DMS53 treated with DMSO at 0.1 percent for 48 hours (cell line): ENCODE measurements around the gene SORBS2.
"Not testable (repeated sequence)": the region's sequence is repeated elsewhere in the genome, so short reads cannot be mapped to it uniquely, and the experiment has no call there.

Source experiments
- DNase-seq: peaks from one replicate; lab custom pipeline; 2025; ENCODE audit not compliant: unreplicated experiment; lab: John Stamatoyannopoulos, UW

SORBS2 gene

GRCh38 chr4:185717377-185717741 is 94.6 kb downstream of the SORBS2 start:
- no peak for DNase-seq

GRCh38 chr4:185716577-185717376 is 95.2 kb downstream of the SORBS2 start:
- DNase-seq, result peak; percentile 57

DNA sequence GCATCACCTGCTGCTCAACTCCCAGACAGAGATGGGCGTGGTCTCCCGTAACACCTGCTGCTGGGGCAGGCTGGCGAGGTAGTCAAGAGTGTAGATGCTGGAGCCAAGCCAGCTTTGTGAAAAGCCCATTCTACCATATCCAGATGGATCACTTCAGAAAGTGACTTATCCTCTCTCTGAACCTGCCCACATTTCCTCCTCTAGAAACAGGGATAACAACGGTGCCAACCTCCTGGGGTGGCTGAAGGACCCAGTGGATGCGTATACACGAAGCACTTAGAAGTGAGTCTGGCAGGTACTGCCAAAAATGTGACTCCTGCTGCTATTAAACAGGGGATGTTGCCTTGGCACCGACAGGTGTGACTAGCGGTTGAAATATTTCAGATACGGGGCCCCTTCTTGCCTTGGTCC is 95.8 kb downstream of the SORBS2 start:
- DNase-seq, result peak; percentile 86

DNA sequence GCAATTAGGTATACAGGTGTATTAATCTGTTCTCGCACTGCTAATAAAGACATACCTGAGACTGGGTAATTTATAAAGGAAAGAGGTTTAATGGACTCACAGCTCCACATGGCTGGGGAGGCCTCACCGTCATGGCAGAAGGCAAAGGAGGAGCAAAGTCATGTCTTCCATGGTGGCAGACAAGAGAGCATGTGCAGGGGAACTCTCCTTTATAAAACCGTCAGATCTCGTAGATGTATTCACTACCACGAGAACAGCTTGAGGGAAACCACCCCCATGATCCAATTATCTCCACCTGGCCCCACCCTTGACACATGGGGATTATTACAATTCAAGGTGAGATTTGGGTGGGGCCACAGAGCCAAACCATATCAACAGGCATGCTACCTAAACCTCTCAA is 97.5 kb downstream of the SORBS2 start:
- not testable (repeated sequence) for DNase-seq

- peak; percentile 37 for DNase-seq
These were observed 98.3 kb downstream of the SORBS2 start for GRCh38 chr4:185713731-185714130.

GRCh38 chr4:185713272-185713671 is 98.7 kb downstream of the SORBS2 start:
- no peak for DNase-seq

DNA sequence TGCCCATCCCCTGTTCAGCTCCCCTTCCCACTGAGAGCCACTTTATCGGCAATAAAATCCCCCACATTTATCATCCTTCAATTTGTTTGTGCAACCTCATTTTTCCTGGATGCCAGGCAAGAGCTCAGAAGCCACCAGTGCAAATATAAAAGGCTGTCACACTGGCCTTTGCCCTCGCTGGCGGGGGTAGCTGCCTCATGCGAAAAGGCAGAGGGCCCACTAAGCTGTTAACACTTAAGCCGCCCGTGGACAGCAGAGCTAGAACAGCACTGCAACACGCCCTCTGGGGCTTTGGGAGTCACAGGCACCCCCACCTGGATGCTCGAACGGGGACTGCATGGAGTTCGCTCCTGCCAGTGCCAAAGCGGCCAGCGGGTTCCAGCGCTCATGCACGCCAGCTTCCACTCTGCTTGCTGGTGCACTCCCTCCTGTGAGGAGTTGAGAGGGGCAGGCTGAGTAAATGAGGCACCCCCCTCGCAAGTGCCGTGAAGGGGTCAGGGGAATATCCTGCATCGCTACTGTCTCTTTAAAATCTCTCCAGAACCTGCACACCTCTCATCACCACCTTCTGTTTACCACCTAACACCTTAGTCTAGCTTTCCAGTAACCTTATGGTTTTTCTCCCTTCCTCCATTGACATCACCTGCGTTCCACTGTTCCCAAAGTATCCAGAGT is 99.5 kb downstream of the SORBS2 start:
- no peak for DNase-seq

- DNase-seq, result no peak
These were observed 100.3 kb downstream of the SORBS2 start for GRCh38 chr4:185711726-185712125.

DNA sequence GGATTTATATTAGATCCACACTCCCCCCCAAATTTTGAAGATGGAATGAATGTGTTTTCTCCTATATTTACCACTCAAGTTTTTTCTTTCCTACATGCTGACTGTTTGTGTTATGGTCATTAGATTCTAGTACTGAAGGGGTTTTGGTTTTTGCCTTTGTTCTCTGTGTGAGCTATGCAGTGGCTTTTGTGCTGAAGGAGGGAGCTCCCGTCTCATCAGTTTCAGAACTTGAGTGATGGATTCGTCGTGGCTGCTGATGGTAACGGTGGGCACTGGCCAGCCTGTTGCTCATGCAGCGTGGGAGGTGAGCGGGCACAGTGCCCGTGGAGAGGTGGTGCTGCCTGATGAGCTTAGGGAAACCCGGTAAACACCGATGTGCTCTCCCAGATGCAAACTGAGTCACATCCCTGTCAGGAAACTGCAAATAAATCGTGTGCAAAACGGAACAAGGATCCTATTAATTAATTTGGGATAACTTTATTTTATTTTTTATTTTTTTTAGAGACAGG is 101.5 kb downstream of the SORBS2 start:
- no peak for DNase-seq

DNA sequence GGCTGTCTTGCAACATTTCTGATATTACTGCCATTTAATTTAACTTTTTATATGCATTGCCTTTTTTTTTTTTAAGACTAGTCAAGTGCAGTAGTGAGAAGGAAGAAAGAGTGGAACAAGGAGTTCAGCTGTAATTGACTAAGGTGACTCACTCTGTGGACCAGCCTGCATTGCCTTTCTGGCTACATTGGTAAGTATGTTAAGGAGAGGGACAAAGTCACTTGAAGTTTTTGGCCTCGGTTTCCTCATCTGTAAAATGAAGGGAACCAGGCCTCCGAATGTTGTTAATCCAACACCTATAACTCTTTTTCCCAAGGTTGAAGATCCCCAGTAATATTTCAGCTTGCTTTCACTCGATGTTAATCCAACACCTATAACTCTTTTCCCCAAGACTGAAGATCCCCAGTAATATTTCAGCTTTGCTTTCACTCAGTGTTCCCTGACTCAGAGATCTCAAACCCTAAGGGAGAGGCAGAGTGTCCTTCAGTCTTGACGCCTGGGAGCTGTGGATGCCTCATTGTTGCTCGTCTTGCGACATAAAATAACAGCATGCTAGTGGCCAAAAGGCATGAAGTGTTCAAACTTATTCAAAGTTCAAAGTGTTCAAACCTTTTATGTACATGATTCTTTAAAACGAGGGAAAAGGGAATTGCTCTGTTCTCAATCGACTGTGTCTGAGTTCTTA is 102.0 kb downstream of the SORBS2 start:
- DNase-seq, result no peak

GRCh38 chr4:185708348-185708747 is 103.6 kb downstream of the SORBS2 start:
- DNase-seq, result no peak

GRCh38 chr4:185707622-185708021 is 104.4 kb downstream of the SORBS2 start:
- DNase-seq, result not testable (repeated sequence)

GRCh38 chr4:185702147-185702663 is 109.8 kb downstream of the SORBS2 start:
- DNase-seq, result no peak

GRCh38 chr4:185700630-185701029 is 111.4 kb downstream of the SORBS2 start:
- no peak for DNase-seq

DNA sequence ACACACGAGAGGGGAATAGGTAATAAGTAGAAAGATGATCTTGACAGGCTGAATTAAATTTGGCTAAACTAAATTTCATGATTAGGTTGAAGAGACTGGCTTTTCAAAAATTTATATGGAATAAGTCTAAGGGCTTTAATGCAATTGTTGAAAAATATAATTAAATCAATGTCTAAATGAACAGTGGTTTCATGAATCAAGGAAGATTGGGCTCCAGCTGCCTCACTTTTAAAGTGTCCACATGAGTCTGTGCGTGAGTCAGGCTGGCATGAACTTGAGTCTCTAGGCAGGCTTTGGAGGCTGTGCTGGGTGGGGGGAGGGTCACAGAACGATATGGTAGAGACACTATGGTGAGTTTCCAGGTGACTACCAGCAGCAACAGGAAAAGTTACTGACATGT is 111.9 kb downstream of the SORBS2 start:
- DNase-seq, result no peak

- no peak for DNase-seq
These were observed 114.5 kb downstream of the SORBS2 start for GRCh38 chr4:185697488-185697887.

GRCh38 chr4:185695743-185696142 is 116.3 kb downstream of the SORBS2 start:
- DNase-seq, result no peak

DNA sequence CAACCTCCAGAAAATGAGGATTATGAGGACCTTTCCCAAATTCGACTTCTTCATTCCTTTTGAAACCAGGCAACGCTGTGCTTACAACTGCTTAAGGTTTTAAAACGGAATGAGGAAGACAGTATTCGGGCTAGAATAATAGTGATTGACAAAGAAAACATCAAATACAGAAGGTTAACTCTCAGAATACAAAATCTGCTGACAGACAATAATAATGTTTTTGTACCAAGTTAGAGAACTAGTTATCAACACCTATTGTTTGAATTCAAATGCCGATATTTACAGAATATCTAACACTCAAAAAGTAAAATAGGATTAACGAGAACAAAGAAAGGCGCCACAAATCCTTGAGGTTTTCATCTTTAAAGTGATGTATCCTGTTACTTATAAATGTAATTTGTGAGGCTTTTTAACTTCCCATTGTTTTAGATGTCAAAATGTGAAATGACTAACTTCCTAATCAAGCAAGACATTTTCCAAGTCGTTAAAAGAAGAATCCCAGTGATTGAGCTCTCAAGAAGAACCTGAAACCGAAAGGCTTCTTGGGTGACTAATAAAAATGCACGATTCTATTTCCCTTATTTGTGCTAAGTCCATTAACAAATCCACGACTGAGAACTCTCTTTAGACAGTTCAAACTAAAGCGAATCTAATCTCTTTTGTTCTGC is 118.3 kb downstream of the SORBS2 start:
- DNase-seq, result no peak

DNA sequence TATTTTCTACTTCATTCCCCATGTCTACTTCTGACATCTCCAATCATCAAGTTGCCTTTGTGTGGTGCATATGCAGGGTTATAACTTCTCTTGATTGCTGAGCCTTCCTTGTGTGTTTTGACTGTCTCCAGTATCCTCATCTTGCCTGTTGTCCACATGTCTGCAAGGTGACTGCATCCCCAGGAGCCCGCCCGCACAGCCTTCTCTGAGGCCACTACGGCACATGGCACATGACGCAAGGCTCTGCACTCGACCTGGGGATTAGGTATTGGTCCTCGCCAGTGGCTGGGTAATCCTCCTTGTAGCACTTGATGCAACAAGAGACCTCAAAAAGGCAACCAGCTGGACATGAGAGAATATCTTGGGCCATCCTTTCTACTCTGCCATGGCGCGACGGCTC is 122.6 kb downstream of the SORBS2 start:
- DNase-seq, result no peak

DNA sequence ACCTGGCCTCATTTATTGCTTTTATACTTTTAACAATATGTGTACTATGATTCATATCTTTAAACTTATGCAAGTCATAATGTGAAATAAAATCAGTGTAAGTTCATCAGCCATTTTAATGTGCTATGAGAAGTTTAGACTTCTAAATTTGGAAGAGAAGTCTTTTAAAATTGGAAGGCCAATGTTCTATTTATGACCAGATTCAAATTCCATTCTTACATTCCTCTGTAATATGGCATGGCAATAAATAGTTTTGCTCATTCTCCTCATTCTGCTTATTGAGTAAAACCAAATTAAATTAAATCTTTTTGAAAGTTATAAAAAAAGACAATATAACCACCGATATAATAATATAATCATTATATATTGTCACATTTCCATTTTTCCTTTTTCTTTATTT is 126.2 kb downstream of the SORBS2 start:
- no peak for DNase-seq

GRCh38 chr4:185683896-185684295 is 128.1 kb downstream of the SORBS2 start:
- no peak for DNase-seq
